Left renal pelvis (tissue), 4 donors: ENCODE results near the gene ZMYM5. TPM values are rescaled to one million over a fixed set of nuclear protein-coding genes. Genes with fewer than 3 reads are reported as not detected.

Experiments
- polyA plus RNA-seq, 4 donors: library from polyadenylated mRNA; unstranded; fragments of 120-200 nt; gene quantifications; one replicate each; pipeline ENCODE4 v1.2.1, GENCODE V29; 2013; ENCODE audit not compliant: insufficient read length in 4 of 4

Gene ZMYM5
- polyA plus RNA-seq, 4 donors: 18.6 to 28.0 (median 24.9) TPM

Other genes with a start within 250 kb of the ZMYM5 start
- 10 to 100 TPM; 51.3 to 73.8 (median 63.8) TPM for gene MPHOSPH8, start 230.0 kb downstream of the ZMYM5 start, polyA plus RNA-seq
- gene PSPC1, start 80.7 kb downstream of the ZMYM5 start, polyA plus RNA-seq: 10 to 100 TPM; 62.0 to 87.3 (median 79.3) TPM
- 100 to 1,000 TPM in 3 of 4 donors, 10 to 100 TPM in 1; 94.6 to 121 (median 115) TPM for gene ZMYM2, start 95.1 kb upstream of the ZMYM5 start, polyA plus RNA-seq